Cardiac muscle cell (in vitro differentiated cells and primary cell): ENCODE measurements around the gene NAALADL2. TPM values are rescaled to one million over a fixed set of nuclear protein-coding genes. Genes with fewer than 3 reads are reported as not detected.

ENCODE experiments used
- DNase-seq, 2 donors: peaks; one replicate each; pipeline versions ENCODE4 v3.0.0 to v3.0.0-alpha.2; 2010 to 2017; ENCODE audit warnings: low read depth in 1 of 2, low spot score in 1 of 2
- H3K27ac ChIP-seq: fragments of 200-600 bp; sonication (generic); 2 replicates; pipeline ENCODE4 v1.5.1; 2016
- H3K27me3 ChIP-seq: fragments of 200-600 bp; sonication (generic); 2 replicates; pipeline ENCODE4 v1.6.0; 2016; ENCODE audit warnings: control low read depth
- H3K36me3 ChIP-seq: fragments of 200-600 bp; sonication (generic); 2 replicates; pipeline ENCODE4 v1.5.1; 2016; ENCODE audit warnings: control low read depth
- H3K4me1 ChIP-seq: fragments of 200-600 bp; sonication (generic); 2 replicates; pipeline ENCODE4 v1.8.1; 2017; ENCODE audit warnings: low read depth, mild to moderate bottlenecking, mixed run types
- H3K4me3 ChIP-seq: fragments of 200-600 bp; sonication (generic); 2 replicates; pipeline ENCODE4 v1.5.1; 2016; ENCODE audit warnings: mild to moderate bottlenecking
- H3K9me3 ChIP-seq: fragments of 200-600 bp; sonication (generic); 2 replicates; pipeline ENCODE4 v1.5.1; 2017; ENCODE audit warnings: low read depth, mild to moderate bottlenecking, control low read depth
- CTCF ChIP-seq: IDR thresholded peaks from 2 replicates; pipeline ENCODE4 v1.5.1; 2012; ENCODE audit warnings: low read depth, mild to moderate bottlenecking, low read length
- polyA plus RNA-seq: library from polyadenylated mRNA; unstranded; fragments of >200 nt; fragmentation: Nextera tagmentation; extraction: Ambion mirVana; gene quantifications from 2 replicates; pipeline ENCODE4 v1.2.1, GENCODE V29; 2016
- total RNA-seq: library from RNA; depleted of rRNA; stranded (reverse); fragments of >200 nt; gene quantifications from 2 replicates; pipeline ENCODE4 v1.2.3, GENCODE V29; 2016

Gene NAALADL2
- total and polyA plus RNA-seq, 2 experiments from 2014 or later = 2.4 to 3.8 TPM

DNA sequence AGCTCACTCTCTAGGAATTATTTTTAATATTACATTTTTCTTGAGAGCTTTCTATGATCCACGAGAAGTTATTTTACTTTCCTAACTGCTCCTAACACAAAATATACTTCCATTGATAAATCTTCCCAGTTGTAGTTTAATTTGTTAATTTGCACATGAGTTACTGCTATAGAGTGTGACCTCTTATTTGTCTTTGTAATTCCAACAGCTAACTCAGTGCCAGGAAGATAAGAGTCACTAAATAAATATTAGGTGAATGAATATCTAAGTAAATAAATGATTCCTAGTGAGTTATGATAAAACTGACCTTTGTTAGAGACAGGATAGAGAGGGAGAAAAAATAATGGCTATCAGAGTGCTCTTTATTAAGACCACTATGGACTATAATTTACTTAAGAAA is 319.9 kb downstream of the NAALADL2 start:
- no peak for TF ChIP-seq CTCF
- Histone ChIP-seq H3K4me1 (no peaks in the 10 kb centered on the region), H3K27ac (no peak overlapping the region), H3K9me3 (no peaks in the 10 kb centered on the region), H3K4me3 (no peak overlapping the region), H3K36me3 (no peaks in the 10 kb centered on the region), H3K27me3 (no peaks in the 10 kb centered on the region)
- no peak for DNase-seq

DNA sequence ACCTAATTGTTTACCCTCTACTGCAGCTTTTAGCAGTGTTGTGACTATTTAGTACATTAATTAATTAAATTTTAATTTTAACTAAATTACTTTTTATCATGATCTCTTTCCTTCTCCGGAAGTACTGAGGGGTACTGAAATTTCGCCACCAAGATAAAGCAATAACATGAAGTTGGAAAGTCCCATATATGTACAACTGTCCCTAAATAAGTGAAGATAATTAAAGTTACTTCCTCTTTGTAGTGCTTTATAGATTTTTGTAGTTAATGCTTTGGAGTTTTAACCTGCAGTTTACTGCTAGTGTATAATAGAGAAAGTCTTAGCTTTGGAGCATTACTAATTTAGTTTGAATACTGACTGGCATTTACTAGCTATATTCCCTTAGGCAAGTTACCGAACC is 325.3 kb downstream of the NAALADL2 start:
- Histone ChIP-seq H3K9me3 (no peaks in the 10 kb centered on the region), H3K36me3 (no peaks in the 10 kb centered on the region), H3K4me1 (no peaks in the 10 kb centered on the region), H3K4me3 (no peak overlapping the region), H3K27ac (no peak overlapping the region), H3K27me3 (no peaks in the 10 kb centered on the region)
- no peak for TF ChIP-seq CTCF
- no peak for DNase-seq

GRCh38 chr3:175185903-175186302 is 326.8 kb downstream of the NAALADL2 start:
- Histone ChIP-seq H3K4me3 (no peak overlapping the region), H3K27ac (no peak overlapping the region), H3K9me3 (no peaks in the 10 kb centered on the region), H3K36me3 (no peaks in the 10 kb centered on the region), H3K27me3 (no peaks in the 10 kb centered on the region), H3K4me1 (no peaks in the 10 kb centered on the region)
- DNase-seq = no peak
- TF ChIP-seq CTCF = no peak

DNA sequence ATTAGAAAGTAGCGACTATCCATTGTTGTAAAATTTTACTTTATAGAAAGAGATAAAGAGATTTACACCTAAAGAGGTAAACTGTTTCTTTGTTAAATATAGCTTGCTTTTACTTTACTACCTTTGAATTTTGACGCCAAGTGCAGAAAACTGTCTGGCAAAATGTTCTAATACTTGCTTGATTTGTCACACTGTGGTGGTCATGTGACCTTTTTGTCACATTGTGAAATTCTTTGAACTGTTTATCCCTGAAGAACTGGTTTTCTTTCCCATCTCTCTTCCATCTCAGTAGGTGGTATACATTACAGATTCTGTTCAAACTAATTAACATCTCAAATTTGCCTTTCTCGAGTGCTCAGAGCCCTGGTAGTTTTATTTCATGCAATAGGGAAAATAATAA is 327.4 kb downstream of the NAALADL2 start:
- Histone ChIP-seq H3K36me3 (no peaks in the 10 kb centered on the region), H3K9me3 (peaks cover 3% of the 10 kb centered on the region), H3K4me3 (no peak overlapping the region), H3K27me3 (no peaks in the 10 kb centered on the region), H3K27ac (no peak overlapping the region), H3K4me1 (no peaks in the 10 kb centered on the region)
- no peak for TF ChIP-seq CTCF
- DNase-seq = no peak

- no peak for TF ChIP-seq CTCF
- no peak for DNase-seq
- Histone ChIP-seq H3K4me1 (no peaks in the 10 kb centered on the region), H3K36me3 (no peaks in the 10 kb centered on the region), H3K4me3 (no peak overlapping the region), H3K27me3 (no peaks in the 10 kb centered on the region), H3K27ac (no peak overlapping the region), H3K9me3 (peaks cover 3% of the 10 kb centered on the region)
Observed at GRCh38 chr3:175187586-175187985, 328.5 kb downstream of the NAALADL2 start.

DNA sequence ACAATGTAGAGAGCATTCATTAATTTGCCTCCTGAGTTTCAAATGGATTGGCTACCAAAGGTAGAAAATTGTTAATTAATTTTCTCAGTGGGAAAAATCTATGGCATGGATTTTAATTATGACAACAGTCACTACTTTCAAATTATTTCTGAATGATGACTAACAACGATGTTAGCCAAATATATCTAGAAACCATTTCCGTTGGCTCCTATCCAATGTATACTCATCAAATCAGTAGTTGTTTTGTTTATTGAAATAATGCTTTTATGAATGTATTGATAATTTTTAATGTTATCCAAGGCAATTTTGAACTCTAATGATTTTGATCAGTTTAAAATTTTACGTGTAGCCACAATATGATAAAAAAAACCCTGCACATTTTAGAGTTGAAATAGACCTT is 333.4 kb downstream of the NAALADL2 start:
- TF ChIP-seq CTCF = no peak
- H3K9me3 ChIP-seq = peaks cover 3% of the 10 kb centered on the region
- H3K36me3 ChIP-seq = no peaks in the 10 kb centered on the region
- H3K4me1 ChIP-seq = no peaks in the 10 kb centered on the region
- no peaks in the 10 kb centered on the region for H3K27me3 ChIP-seq
- H3K27ac ChIP-seq = no peak overlapping the region
- DNase-seq = peak in 1 of 2 donors; percentile 30
- H3K4me3 ChIP-seq = no peak overlapping the region
